ENCODE results near the gene SNAPC5. TPM values are rescaled to one million over a fixed set of nuclear protein-coding genes. Genes with fewer than 3 reads are reported as not detected.

Gene SNAPC5
- total and polyA plus RNA-seq, 2 of the 13 experiments (the other 11 are each of a cell fraction or from before 2014, with no cell fraction given) = 14.8 to 36.2 TPM

DNA sequence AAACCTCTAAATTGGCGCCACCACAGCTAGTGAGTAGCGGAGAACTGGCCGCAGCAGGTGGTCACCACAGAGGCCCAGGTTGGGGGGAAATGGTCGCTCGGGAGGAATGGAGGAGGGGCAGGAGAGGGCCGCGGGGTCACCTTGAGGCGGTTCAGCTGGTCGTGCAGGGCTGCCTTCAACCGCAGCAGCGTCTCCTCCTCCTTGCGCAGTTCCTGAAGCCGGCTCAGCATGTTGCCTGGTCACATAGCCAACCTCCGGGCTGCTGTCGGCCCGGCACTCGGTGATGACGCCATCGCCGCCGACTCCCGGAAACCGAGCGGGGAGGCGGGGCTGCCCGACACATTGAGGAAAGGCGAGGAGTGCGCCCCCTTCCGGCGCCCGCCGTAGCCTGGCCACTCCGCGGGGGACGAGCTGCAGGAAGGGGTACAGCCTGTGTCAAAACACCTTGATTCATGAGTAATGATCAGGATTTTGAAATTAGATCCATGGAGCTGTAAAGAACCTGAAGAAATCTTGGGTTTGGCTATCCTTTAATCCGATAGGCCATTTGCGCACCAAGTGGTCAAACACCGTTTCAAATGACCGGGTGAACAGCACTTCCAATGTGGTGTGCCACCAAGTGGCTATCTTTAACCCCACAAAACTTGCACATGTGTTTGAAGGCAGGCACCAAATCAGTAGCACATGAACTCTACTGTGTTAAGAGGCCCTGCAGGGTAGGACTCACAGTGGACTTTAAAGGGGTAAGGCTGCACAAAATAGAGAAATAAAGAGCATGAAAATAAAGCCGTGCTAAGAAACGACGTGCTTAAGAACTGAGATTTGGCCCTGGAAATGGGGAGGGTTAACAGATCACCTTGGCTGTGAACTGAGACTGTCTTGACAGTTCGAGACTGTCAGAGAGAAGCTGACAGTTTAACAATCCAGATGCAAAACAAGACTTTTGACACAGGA is at the start of gene SNAPC5 (continued):
- TF ChIP-seq PAXIP1 (CRISPR knock-in tag; conservative IDR thresholded peaks at IDR 0.05) = peak; percentile 41; the same call in 1 of the 2 replicates
- TF ChIP-seq, protein P1, sequence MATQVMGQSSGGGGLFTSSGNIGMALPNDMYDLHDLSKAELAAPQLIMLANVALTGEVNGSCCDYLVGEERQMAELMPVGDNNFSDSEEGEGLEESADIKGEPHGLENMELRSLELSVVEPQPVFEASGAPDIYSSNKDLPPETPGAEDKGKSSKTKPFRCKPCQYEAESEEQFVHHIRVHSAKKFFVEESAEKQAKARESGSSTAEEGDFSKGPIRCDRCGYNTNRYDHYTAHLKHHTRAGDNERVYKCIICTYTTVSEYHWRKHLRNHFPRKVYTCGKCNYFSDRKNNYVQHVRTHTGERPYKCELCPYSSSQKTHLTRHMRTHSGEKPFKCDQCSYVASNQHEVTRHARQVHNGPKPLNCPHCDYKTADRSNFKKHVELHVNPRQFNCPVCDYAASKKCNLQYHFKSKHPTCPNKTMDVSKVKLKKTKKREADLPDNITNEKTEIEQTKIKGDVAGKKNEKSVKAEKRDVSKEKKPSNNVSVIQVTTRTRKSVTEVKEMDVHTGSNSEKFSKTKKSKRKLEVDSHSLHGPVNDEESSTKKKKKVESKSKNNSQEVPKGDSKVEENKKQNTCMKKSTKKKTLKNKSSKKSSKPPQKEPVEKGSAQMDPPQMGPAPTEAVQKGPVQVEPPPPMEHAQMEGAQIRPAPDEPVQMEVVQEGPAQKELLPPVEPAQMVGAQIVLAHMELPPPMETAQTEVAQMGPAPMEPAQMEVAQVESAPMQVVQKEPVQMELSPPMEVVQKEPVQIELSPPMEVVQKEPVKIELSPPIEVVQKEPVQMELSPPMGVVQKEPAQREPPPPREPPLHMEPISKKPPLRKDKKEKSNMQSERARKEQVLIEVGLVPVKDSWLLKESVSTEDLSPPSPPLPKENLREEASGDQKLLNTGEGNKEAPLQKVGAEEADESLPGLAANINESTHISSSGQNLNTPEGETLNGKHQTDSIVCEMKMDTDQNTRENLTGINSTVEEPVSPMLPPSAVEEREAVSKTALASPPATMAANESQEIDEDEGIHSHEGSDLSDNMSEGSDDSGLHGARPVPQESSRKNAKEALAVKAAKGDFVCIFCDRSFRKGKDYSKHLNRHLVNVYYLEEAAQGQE (IDR thresholded peaks at IDR 0.05; ENCODE audit: borderline replicate concordance in 1 of 2, low read depth in 1 of 2, low read length in 2 of 2) = no peak
- peak; percentile 17 for TF ChIP-seq SKI (IDR thresholded peaks at IDR 0.05; ENCODE audit: partially characterized antibody)
- TF ChIP-seq HMGXB3 (CRISPR knock-in tag; IDR thresholded peaks at IDR 0.05; ENCODE audit: borderline replicate concordance) = peak; percentile 70; the same call in 1 of the 2 replicates
- TF ChIP-seq, protein P2, sequence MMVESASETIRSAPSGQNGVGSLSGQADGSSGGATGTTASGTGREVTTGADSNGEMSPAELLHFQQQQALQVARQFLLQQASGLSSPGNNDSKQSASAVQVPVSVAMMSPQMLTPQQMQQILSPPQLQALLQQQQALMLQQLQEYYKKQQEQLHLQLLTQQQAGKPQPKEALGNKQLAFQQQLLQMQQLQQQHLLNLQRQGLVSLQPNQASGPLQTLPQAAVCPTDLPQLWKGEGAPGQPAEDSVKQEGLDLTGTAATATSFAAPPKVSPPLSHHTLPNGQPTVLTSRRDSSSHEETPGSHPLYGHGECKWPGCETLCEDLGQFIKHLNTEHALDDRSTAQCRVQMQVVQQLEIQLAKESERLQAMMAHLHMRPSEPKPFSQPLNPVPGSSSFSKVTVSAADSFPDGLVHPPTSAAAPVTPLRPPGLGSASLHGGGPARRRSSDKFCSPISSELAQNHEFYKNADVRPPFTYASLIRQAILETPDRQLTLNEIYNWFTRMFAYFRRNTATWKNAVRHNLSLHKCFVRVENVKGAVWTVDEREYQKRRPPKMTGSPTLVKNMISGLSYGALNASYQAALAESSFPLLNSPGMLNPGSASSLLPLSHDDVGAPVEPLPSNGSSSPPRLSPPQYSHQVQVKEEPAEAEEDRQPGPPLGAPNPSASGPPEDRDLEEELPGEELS (CRISPR knock-in tag; IDR thresholded peaks at IDR 0.05) = 0 out of 2 replicates have a peak, but pooled peaks have one; percentile 17
- TF ChIP-seq TARDBP (CRISPR knock-in tag; IDR thresholded peaks at IDR 0.05) = peak; percentile 89
- no peak for TF ChIP-seq HNF4G (IDR thresholded peaks at IDR 0.05; ENCODE audit: borderline replicate concordance, low read depth, low read length)
- peak; percentile 61; the same call in 1 of the 2 replicates for TF ChIP-seq HNF4G (CRISPR knock-in tag; IDR thresholded peaks at IDR 0.05; ENCODE audit: borderline replicate concordance, low read depth)
- TF ChIP-seq ZNF317 (CRISPR knock-in tag; IDR thresholded peaks at IDR 0.05) = peak; percentile 57
- no peak for TF ChIP-seq JARID2 (CRISPR knock-in tag; IDR thresholded peaks at IDR 0.05; ENCODE audit: insufficient replicate concordance)
- TF ChIP-seq ELF4 (CRISPR knock-in tag; IDR thresholded peaks at IDR 0.05; ENCODE audit: borderline replicate concordance) = peak; percentile 88
- peak; percentile 84; the same call in 1 of the 2 replicates for TF ChIP-seq ZNF33A (CRISPR knock-in tag; IDR thresholded peaks at IDR 0.05; ENCODE audit: borderline replicate concordance)
- peak; percentile 82 for TF ChIP-seq ERF (CRISPR knock-in tag; IDR thresholded peaks at IDR 0.05)

Measured in HepG2 (cell line).